HG02981 (cell line): ENCODE data around the gene FAM43B.

Experiments used
- ATAC-seq: cut with Tn5 transposase; IDR thresholded peaks from one replicate; pipeline ENCODE4 v1.9.1; 2021; ENCODE audit warnings: mild to moderate bottlenecking, moderate library complexity; ENCODE audit not compliant: unreplicated experiment

The FAM43B gene

GRCh38 chr1:20589331-20590278 is 37.2 kb downstream of the FAM43B start:
- ATAC-seq: no peak

DNA sequence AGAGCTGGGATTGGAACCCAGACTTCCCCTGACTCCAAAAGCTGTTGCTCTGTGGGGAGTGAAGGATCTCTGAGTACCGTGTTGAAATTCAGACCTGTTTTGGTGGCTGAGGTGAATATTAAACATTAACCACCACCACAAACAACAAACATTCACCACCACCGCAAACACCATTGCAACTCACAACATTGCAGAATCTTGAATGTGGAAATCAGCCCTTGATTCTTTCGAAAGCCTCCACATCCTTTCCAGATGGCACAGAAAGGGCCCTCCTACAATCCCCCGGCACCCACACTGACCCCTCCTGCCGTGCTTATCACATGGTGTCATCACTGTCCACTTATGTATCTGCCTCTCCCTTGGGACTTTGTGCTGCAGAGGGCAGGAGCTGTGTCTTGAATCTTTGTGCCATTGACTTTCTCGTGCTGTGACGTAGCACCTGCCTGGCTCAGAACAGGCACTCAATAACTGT is 38.0 kb downstream of the FAM43B start:
- no peak for ATAC-seq

DNA sequence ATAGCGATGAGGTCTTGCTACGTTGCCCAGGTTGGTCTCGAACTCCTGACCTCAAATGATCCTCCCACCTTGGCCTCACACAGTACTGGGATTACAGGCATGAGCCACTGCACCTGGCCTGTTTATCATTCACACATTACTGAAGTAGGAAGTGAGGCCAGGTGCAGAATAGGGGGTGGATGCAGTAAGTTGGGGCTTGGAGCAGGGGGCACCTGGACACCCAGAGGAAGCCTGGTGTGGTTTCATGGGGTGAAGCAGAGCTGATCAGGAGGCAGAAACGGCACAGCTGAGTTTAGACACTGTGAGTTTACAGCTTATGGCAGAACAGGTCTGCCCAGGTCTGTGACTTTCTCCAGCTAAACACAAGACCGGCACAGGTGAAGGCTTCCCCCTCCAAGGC is 41.4 kb downstream of the FAM43B start:
- no peak for ATAC-seq

- no peak for ATAC-seq
Measured at GRCh38 chr1:20594746-20595145, 42.4 kb downstream of the FAM43B start.

DNA sequence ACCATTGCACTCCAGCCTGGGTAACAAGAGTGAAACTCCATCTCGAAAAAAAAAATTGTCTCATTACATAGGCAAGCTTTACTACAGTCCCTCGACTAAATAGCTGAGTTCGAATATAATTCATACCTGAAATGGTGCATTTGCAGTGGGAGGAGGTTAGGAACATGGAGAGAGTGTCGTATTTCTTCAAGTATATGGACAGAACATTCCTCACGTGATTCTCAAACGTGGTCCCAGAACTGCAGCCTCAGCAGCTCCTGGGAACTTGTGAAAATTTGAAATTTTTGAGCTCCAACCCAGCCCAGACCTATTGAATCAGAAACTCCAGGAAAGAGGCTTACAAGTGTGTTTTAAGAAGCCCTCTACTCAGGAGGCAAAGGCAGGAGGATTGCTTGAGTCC is 43.7 kb downstream of the FAM43B start:
- no peak for ATAC-seq

DNA sequence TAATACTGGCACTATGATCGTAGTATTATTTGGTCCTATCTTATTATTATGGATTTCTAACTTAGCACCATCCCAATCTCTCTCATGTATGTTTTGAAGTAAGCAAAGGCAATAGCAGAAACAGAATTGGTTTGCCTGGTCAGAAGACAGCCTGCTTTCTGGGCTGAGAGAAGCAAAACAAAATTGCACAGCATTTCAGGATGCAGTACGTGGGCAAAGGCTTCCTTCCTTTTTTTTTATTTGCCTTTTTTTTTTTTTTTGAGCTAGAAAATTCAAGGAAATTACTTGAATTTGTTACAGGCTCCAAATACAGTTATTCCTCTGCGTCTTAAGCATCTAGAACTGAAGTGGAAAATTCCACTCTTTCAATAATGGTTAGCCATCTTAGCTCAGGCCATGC is 45.3 kb downstream of the FAM43B start:
- no peak for ATAC-seq

GRCh38 chr1:20600156-20600555 is 47.8 kb downstream of the FAM43B start:
- ATAC-seq: no peak

DNA sequence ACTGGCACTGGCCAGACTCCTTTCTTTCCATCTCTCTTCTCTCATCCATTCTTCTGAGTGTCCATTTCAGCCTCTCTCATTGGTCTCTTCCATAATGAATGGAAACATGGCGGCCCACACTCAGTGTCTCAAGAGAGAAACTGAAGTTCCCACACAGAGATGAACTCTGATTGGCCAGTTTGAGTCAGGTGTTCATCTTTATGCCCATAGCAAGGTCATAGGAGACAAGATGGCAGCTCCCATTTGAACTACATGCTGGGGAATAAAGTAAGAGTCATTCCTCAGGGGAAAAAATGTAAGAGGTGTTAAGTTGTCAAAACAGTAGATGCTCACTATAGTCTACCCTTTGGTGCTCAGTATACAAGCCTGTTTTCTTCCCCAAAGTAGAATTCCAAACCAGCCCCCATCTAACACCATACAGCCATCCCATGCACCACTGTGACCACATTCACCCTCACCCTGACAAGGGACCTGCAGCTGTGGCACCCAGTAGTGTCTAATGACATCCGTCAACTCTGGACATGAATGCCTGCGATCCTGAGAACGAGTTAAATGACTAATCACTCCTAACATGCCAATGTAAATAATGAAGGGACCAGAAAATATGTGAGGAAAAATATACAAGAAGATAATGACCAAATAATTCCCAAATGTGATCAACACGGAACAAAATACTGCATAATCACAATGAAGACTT is 48.9 kb downstream of the FAM43B start:
- no peak for ATAC-seq

- ATAC-seq: no peak
Measured at GRCh38 chr1:20602851-20603450, 50.6 kb downstream of the FAM43B start.

- ATAC-seq: no peak
Measured at GRCh38 chr1:20603504-20604464, 51.4 kb downstream of the FAM43B start.
